GM23248 (cell line): ENCODE data around the gene MAN2B2. TPM values are rescaled to one million over a fixed set of nuclear protein-coding genes. Genes with fewer than 3 reads are reported as not detected.

Experiments
- DNase-seq: peaks from one replicate; pipeline ENCODE4 v3.0.0-alpha.2; 2015
- H2AFZ ChIP-seq: fragments of 200-600 bp; sonication (generic); 2 replicates; pipeline ENCODE4 v1.6.1; 2016; ENCODE audit warnings: antibody characterized with exemption
- H3F3A ChIP-seq: fragments of 200-600 bp; sonication (generic); 2 replicates; pipeline ENCODE4 v1.6.1; 2016; ENCODE audit warnings: mild to moderate bottlenecking, antibody characterized with exemption, mixed run types; ENCODE audit not compliant: insufficient read depth
- H3K27ac ChIP-seq: fragments of 200-600 bp; sonication (generic); 2 replicates; pipeline ENCODE4 v1.5.1; 2016; ENCODE audit warnings: mild to moderate bottlenecking
- H3K27me3 ChIP-seq: fragments of 200-600 bp; sonication (generic); replicated peaks from 2 replicates; pipeline ENCODE4 v1.6.1; 2016; ENCODE audit warnings: mild to moderate bottlenecking; ENCODE audit not compliant: insufficient read depth
- H3K36me3 ChIP-seq: fragments of 200-600 bp; sonication (generic); 2 replicates; pipeline ENCODE4 v1.6.1; 2016; ENCODE audit warnings: low read depth, mild to moderate bottlenecking
- H3K4me1 ChIP-seq: fragments of 200-600 bp; sonication (generic); 2 replicates; pipeline ENCODE4 v1.6.1; 2016; ENCODE audit warnings: mild to moderate bottlenecking; ENCODE audit not compliant: insufficient read depth
- H3K4me2 ChIP-seq: fragments of 200-600 bp; sonication (generic); one replicate; pipeline ENCODE4 v1.6.1; 2016; ENCODE audit warnings: mild to moderate bottlenecking; ENCODE audit not compliant: unreplicated experiment
- H3K4me3 ChIP-seq: fragments of 200-600 bp; sonication (generic); 2 replicates; pipeline ENCODE4 v1.5.1; 2016; ENCODE audit warnings: mild to moderate bottlenecking
- H3K79me2 ChIP-seq: fragments of 200-600 bp; sonication (generic); 2 replicates; pipeline ENCODE4 v1.6.1; 2016; ENCODE audit warnings: mild to moderate bottlenecking; ENCODE audit not compliant: insufficient read depth
- H3K9ac ChIP-seq: fragments of 200-600 bp; sonication (generic); 2 replicates; pipeline ENCODE4 v1.6.1; 2016; ENCODE audit warnings: mild to moderate bottlenecking
- H3K9me2 ChIP-seq: fragments of 200-600 bp; sonication (generic); 2 replicates; pipeline ENCODE4 v1.6.1; 2016; ENCODE audit warnings: mixed run types, mild to moderate bottlenecking, moderate library complexity; ENCODE audit not compliant: insufficient read depth
- H3K9me3 ChIP-seq: fragments of 200-600 bp; sonication (generic); one replicate; pipeline ENCODE4 v1.6.1; 2017; ENCODE audit warnings: low read depth
- H4K20me1 ChIP-seq: fragments of 200-600 bp; sonication (generic); 2 replicates; pipeline ENCODE4 v1.6.0; 2016; ENCODE audit not compliant: insufficient read depth
- EZH2 ChIP-seq: fragments of 200-600 bp; sonication (generic); IDR thresholded peaks from 2 replicates; pipeline ENCODE4 v1.6.1; 2018; ENCODE audit warnings: antibody characterized with exemption, mild to moderate bottlenecking; ENCODE audit not compliant: insufficient read depth, poor library complexity, severe bottlenecking
- EZH2phosphoT487 ChIP-seq: fragments of 200-600 bp; sonication (generic); IDR thresholded peaks from 2 replicates; pipeline ENCODE4 v1.6.1; 2018; ENCODE audit warnings: antibody characterized with exemption, moderate library complexity, mild to moderate bottlenecking, low read depth; ENCODE audit not compliant: insufficient read depth
- WGBS, 2 experiments: methylation state at CpG; one replicate each; pipeline ENCODE4 v1.1.6; 2015 to 2017; ENCODE audit warnings: low lambda C conversion rate in 2 of 2, low coverage in 1 of 2; ENCODE audit errors: missing lambda C conversion rate in 2 of 2; 5-methylcytosine and 5-hydroxymethylcytosine counted together
- in situ Hi-C: fragments of 300-500 bp; cut with MboI; formaldehyde crosslinking; loops from 2 replicates; pipeline ENCODE4 v1.15.0; 2020
- polyA plus RNA-seq: library from polyadenylated mRNA; unstranded; fragments of >200 nt; fragmentation: Nextera tagmentation; extraction: Ambion mirVana; gene quantifications from 2 replicates; pipeline ENCODE4 v1.2.1, GENCODE V29; 2016
- total RNA-seq: library from RNA; depleted of rRNA; stranded (reverse); fragments of >200 nt; shearing (Covaris generic); gene quantifications from 2 replicates; pipeline ENCODE4 v1.2.3, GENCODE V29; 2014

MAN2B2 gene
- total and polyA plus RNA-seq, 2 experiments from 2014 or later, result 28.7 to 40.1 TPM

- 81 to 84% methylated on average over 17 of the region's 17 CpGs for WGBS, 2 experiments
- H4K20me1 ChIP-seq, result no peaks in the 10 kb centered on the region
- TF ChIP-seq EZH2, result no peak
- no peak for TF ChIP-seq EZH2phosphoT487
- no peak overlapping the region for H3K4me2 ChIP-seq
- no peaks in the 10 kb centered on the region for H3K9me2 ChIP-seq
- no peaks in the 10 kb centered on the region for H3K9me3 ChIP-seq
- H3K36me3 ChIP-seq, result no peaks in the 10 kb centered on the region
- no peak for DNase-seq
- H3K4me1 ChIP-seq, result no peaks in the 10 kb centered on the region
- no peaks in the 10 kb centered on the region for H3F3A ChIP-seq
- H3K79me2 ChIP-seq, result no peaks in the 10 kb centered on the region
- H3K27ac ChIP-seq, result no peak overlapping the region
- in situ Hi-C loops, result no loop called here
- no peak overlapping the region for H3K4me3 ChIP-seq
- no peaks in the 10 kb centered on the region for H3K27me3 ChIP-seq
- no peak overlapping the region for H3K9ac ChIP-seq
- H2AFZ ChIP-seq, result no peak overlapping the region
These were observed 22.0 kb downstream of the MAN2B2 start for GRCh38 chr4:6596948-6597347.

- Histone ChIP-seq H4K20me1 (no peaks in the 10 kb centered on the region), H2AFZ (no peak overlapping the region), H3K9me2 (no peaks in the 10 kb centered on the region), H3K9ac (no peak overlapping the region), H3K36me3 (no peaks in the 10 kb centered on the region), H3K27me3 (no peaks in the 10 kb centered on the region), H3K4me1 (no peaks in the 10 kb centered on the region), H3K79me2 (no peaks in the 10 kb centered on the region), H3K4me3 (no peak overlapping the region), H3F3A (no peaks in the 10 kb centered on the region), H3K27ac (no peak overlapping the region), H3K9me3 (no peaks in the 10 kb centered on the region), H3K4me2 (no peak overlapping the region)
- TF ChIP-seq EZH2phosphoT487, result no peak
- TF ChIP-seq EZH2, result no peak
- DNase-seq, result no peak
- WGBS, 2 experiments, result 79 to 93% methylated on average over 8 to 10 of the region's 10 CpGs
- in situ Hi-C loops, result no loop called here
These were observed 23.1 kb downstream of the MAN2B2 start for GRCh38 chr4:6598127-6598526.

- H3K9me2 ChIP-seq, result no peaks in the 10 kb centered on the region
- no peak overlapping the region for H3K27ac ChIP-seq
- no peaks in the 10 kb centered on the region for H4K20me1 ChIP-seq
- WGBS, 2 experiments, result 83 to 87% methylated on average over 13 of the region's 13 CpGs
- TF ChIP-seq EZH2phosphoT487 (no peak), EZH2 (no peak)
- no peaks in the 10 kb centered on the region for H3F3A ChIP-seq
- no peak overlapping the region for H2AFZ ChIP-seq
- H3K27me3 ChIP-seq, result no peaks in the 10 kb centered on the region
- no peak overlapping the region for H3K4me3 ChIP-seq
- no peaks in the 10 kb centered on the region for H3K4me1 ChIP-seq
- in situ Hi-C loops, result no loop called here
- no peak for DNase-seq
- no peaks in the 10 kb centered on the region for H3K36me3 ChIP-seq
- no peaks in the 10 kb centered on the region for H3K9me3 ChIP-seq
- no peaks in the 10 kb centered on the region for H3K79me2 ChIP-seq
- H3K4me2 ChIP-seq, result no peak overlapping the region
- no peak overlapping the region for H3K9ac ChIP-seq
These were observed 23.7 kb downstream of the MAN2B2 start for GRCh38 chr4:6598641-6599040.

GRCh38 chr4:6601661-6602250 lies 26.8 kb downstream of the MAN2B2 start:
- H3K9me3 ChIP-seq, result no peaks in the 10 kb centered on the region
- DNase-seq, result no peak
- TF ChIP-seq EZH2, result no peak
- no peak for TF ChIP-seq EZH2phosphoT487
- in situ Hi-C loops, result no loop called here
- H2AFZ ChIP-seq, result no peak overlapping the region
- no peak overlapping the region for H3K27ac ChIP-seq
- H3K27me3 ChIP-seq, result no peaks in the 10 kb centered on the region
- H3K4me3 ChIP-seq, result no peak overlapping the region
- no peak overlapping the region for H3K9ac ChIP-seq
- H3K4me1 ChIP-seq, result no peaks in the 10 kb centered on the region
- H3K36me3 ChIP-seq, result peaks cover 8% of the 10 kb centered on the region; the same call in 1 of the 2 replicates
- H3K9me2 ChIP-seq, result no peaks in the 10 kb centered on the region
- 82 to 86% methylated on average over 10 of the region's 10 CpGs for WGBS, 2 experiments
- H3K4me2 ChIP-seq, result no peak overlapping the region
- H3K79me2 ChIP-seq, result no peaks in the 10 kb centered on the region
- no peaks in the 10 kb centered on the region for H3F3A ChIP-seq
- H4K20me1 ChIP-seq, result no peaks in the 10 kb centered on the region

- Histone ChIP-seq H3K36me3 (peaks cover 8% of the 10 kb centered on the region; the same call in 1 of the 2 replicates), H2AFZ (no peak overlapping the region), H3K79me2 (no peaks in the 10 kb centered on the region), H3K4me2 (no peak overlapping the region), H3K9ac (no peak overlapping the region), H3K27me3 (no peaks in the 10 kb centered on the region), H4K20me1 (no peaks in the 10 kb centered on the region), H3K4me3 (no peak overlapping the region), H3K9me2 (no peaks in the 10 kb centered on the region), H3K4me1 (no peaks in the 10 kb centered on the region), H3K27ac (no peak overlapping the region), H3K9me3 (no peaks in the 10 kb centered on the region), H3F3A (no peaks in the 10 kb centered on the region)
- DNase-seq, result no peak
- WGBS, 2 experiments, result 85 to 88% methylated on average over 6 of the region's 6 CpGs
- TF ChIP-seq EZH2phosphoT487 (no peak), EZH2 (no peak)
- in situ Hi-C loops, result no loop called here
These were observed 27.3 kb downstream of the MAN2B2 start for GRCh38 chr4:6602289-6602688.
